NCI-H2107 (cell line): ENCODE measurements around the gene UBR4.

Experiments
- DNase-seq: peaks from one replicate; lab custom pipeline; 2025; lab: John Stamatoyannopoulos, UW

Gene UBR4

DNA sequence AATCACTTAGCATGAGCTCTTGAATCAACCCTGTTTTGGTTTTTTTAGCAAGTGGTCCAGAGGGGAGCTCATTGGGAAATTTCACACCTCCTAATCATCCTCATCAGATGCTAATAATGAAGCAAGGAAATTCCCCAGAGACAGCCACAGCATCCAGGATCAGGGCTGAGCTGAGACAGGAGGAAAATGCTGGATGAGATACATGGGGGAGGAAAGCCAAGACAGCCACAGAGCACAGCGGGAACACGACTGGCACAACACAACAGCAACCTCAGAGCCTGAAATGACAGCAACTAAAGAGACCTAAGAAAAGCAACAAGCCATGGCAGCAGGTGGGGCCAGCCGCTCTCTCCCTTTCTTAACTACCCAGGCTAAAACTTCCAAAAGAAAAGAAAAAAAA, 70.4 kb downstream of the UBR4 start:
- DNase-seq: no peak

DNA sequence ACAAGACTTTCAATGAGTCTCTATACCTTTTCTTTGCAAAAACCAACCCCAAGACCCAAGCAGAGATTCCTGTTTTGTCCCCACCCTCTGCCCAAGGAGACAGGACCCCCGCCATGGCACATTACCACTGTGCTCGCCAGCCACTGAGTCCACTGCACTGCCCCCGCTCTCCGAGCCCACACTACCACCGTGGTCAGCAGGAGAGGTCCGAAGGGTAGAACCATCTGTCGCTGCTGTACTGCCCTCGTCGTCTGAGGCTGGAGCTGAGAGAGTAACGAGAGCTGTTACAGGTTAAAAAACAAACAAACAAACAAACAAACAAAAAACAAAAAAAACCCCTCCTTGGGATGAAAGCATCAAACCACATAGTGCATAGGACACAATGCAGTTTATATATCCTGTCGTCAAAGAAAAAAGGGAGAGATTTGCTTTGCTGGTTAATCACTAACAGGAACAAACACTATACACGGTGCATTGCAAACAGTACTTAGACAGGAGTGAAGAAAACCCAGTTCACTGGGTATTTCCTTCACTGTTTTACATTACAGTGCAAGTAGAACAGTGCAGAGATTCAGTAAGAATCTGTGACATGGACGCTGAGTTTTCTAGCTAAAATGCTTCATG, 71.0 kb downstream of the UBR4 start:
- DNase-seq: no peak

DNA sequence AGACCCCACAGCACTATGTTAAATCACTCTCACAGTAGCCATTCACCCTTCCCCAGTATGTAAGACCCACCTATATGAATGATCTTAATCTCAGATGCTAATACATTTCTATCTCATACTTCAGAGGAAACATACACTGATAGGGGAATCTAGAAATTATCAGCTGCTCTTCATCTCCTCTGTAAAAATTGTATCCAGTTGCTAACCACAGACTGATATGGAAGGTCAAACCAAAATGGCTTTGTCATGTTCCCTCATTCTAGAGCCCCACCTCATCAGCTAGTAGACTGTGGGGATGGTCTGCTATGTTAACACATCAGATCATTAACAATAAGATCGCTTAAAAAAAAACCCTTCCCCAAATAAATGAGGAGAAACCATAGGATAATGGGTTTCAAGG, 71.7 kb downstream of the UBR4 start:
- DNase-seq: no peak

GRCh38 chr1:19137158-19137557, 72.9 kb downstream of the UBR4 start:
- DNase-seq: no peak

- no peak for DNase-seq
Measured at GRCh38 chr1:19133360-19133759, 76.7 kb downstream of the UBR4 start.

GRCh38 chr1:19130468-19130867, 79.6 kb downstream of the UBR4 start:
- no peak for DNase-seq

GRCh38 chr1:19128968-19129514, 81.0 kb downstream of the UBR4 start:
- no peak for DNase-seq

- no peak for DNase-seq
Measured at GRCh38 chr1:19124273-19124672, 85.8 kb downstream of the UBR4 start.

DNA sequence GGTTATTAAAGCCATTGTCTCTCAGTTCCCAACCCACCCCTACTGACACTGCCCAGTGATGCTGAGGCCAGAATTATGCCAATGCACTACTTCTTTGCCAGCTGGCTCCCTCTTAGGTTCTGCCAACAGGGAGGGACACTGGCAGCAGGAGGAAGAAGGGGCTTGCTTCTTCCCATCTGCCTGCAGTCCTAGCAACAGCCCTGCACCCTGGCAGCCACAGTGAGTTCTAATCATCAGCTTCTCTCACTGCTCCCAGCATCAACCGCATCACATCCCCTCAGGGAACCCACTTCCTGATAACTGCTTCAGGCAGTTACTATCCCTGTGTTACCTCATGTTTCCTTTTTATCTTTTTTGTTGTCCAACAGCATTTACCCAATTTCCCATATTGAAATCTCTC, 86.2 kb downstream of the UBR4 start:
- DNase-seq: no peak

DNA sequence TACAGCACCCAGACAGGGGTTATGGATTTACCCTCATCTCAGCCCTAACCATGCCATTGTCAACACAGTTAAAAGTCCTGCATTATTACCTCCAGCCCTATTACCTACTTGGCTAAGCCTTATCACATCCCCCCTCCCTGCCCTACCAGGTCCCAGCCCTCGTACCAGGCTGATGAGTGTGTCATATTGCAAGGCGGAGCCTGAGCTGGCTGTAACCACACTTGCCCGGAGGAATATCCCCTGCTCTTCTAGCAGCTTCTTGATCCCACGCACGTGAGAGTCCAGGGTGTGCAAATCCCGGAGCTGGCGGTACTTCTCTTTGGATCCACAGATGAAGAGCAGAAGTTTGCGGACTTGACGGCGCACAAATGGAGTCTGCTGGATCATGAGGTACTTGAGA, 87.4 kb downstream of the UBR4 start:
- no peak for DNase-seq

GRCh38 chr1:19121192-19121591, 88.9 kb downstream of the UBR4 start:
- no peak for DNase-seq

DNA sequence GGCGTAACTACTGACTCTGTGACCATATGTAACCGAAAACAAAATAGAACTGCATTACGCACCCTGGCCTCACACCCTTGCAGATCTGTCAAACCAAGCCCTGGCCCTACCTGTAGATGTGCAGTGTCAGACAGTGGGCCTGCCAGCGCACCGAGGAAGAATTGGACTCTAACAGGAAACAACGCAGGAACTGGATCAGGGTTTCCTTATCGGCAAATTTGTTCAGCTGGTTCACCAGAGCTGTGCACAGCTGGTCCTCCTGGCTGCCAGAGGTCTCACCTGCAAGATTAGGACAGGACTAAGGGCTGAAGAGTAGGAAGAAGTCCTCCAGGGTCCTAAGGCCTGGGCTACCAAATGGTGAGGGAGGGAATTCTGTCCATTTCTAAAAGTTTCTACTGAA, 90.0 kb downstream of the UBR4 start:
- no peak for DNase-seq

DNA sequence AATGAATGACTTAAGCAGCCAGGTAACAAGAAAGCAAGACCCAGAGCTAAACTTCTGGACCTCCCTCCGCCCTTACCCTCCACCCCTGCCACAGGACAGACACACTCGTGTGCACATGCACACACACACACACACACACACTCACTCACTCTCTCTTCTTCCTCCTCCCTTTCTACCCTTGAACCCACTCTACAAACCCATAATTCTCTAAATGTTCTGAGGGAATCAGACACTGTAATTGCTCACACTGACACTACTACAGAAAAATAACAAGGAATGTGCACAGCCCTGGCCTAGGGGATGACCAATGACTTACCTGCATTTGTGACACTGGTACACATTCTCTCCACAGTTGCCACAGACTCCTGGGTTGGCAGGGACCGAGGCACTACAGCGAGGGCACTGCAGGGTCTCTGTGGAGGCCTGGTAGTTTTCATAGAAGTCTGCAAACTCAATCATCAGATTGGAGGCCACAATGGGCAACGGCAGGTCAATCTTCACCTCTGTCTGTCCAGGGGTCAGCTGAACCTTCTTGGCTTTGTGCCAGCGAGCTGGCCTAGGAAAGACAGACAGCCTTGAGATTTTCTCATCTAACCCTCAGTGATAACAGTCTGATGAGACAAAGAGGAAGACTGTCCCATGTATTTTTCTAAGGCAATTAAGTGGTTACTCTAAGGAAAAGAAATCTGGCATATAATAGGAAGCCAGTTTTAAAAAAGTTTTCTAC, 94.8 kb downstream of the UBR4 start:
- no peak for DNase-seq

DNA sequence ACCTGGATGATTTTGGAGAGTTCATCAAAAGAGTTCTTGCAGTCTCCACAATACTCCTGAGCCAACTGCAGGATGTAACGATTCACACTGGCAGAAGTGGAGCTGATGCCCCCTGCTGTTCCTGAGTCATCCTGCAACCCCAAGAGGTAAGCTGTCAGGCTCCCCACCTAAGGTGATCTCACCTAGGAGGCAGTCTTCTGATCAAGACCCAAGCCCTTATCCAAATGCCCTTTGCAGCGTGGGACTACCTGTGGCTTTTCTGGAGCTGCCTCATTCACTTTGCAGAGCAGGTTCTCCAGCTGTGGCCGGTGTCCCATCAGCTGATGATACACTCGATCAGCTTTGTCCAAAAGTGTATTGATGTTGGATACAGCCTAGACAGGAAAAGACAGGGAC, 96.4 kb downstream of the UBR4 start:
- no peak for DNase-seq

- DNase-seq: no peak
Measured at GRCh38 chr1:19112891-19113696, 97.0 kb downstream of the UBR4 start.

DNA sequence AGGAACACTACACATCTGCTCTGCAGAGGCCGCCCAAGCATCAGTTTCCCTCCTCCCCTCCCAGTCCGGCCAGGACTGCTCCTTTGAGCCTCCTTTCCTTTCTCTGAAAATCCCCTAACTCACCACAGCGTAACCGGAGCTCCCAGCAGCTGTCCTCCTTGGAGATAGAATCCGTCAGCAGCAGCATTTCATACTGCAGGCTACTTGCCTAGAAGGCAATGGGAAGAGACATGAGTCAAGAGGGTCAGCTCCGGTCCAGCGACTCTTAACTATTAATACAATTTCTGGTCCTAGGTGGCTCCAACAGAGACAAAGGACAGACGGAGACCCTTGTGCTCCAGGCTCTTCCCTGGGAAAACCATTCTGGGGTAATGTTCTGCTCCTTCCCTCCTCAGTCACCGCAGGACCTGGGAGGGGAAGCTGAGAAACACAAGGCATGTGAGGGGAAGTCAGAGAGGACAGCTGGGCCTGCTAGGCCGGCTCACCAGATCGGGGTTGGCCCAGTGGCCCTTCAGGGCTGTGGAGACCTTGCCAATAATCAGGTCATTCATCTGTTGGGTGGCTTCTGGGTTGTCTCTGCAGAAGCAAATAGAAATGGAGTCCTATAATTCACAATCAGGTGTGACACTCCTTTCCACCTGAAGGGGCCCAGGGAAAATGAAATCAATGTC, 99.7 kb downstream of the UBR4 start:
- no peak for DNase-seq

DNA sequence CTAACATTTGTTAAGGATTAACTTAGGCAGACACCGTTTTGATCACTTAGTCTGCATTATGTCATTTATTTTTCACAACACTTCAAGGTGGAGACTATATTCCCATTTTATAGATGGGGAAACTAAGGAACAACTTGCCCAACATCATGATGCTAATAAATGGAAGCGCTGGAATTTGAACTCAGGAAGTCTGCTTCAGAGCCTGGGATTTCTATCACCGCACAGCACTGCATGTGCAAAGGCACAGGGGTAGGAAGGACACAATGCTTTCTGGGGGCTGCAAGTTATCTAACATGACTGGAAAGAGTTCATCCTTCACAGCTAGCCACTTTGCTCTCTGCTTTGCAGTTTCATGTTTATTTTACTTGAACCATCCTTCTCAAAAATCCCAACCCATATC, 100.5 kb downstream of the UBR4 start:
- no peak for DNase-seq

GRCh38 chr1:19101244-19101643, 108.8 kb downstream of the UBR4 start:
- DNase-seq: no peak

- DNase-seq: no peak
Measured at GRCh38 chr1:19100028-19100427, 110.0 kb downstream of the UBR4 start.

DNA sequence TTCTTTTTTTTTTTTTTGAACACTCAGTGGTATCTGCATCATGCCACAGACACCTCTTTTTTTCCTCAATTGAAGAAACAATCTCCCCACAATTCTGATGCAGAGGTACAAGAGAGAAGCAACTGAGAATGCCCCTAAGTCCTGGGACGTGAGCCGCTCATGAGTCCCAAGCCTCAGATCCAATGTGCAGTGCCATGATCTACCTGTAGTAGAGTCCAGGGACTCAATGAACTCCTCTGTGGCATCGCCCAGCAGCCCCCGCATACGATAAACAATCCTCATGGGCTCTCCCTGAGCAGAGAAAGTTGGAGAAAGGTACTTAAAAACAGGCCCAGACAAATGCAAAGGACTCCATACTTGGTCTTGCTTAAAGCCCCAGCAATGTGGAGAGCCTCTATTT, 113.1 kb downstream of the UBR4 start:
- no peak for DNase-seq

GRCh38 chr1:19096036-19096833, 113.8 kb downstream of the UBR4 start:
- DNase-seq: no peak
